ENCODE data around the gene ARF6.
"Not testable (repeated sequence)": the region's sequence is repeated elsewhere in the genome, so short reads cannot be mapped to it uniquely, and the experiment has no call there.

The ARF6 gene

DNA sequence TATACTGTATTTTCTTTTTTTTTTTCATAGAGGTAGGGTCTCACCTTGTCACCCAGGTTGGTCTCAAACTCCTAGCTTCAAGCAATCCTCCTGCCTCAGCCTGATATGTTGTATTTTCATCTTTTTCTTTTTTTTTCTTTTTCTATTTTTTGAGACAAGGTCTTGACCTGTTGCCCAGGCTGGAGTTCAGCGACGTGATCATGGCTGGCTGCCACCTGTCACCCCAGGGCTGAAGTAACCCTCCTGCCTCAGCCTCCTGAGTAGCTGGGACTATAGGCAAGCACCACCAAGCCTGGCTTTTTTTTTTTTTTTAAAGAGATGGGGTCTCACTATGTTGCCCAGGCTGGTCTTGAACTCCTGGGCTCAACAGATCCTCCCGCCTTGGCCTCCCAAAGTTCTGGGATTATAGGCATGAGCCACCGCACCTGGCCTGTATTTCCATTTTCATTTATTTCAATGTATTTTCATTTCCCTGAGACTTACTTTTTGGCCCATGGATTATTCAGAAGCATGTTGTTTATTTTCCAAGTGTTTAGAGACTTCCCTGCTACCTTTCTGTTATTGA is 16.2 kb upstream of the ARF6 start:
- DNase-seq (ENCODE audit: low spot score), result no peak

DNA sequence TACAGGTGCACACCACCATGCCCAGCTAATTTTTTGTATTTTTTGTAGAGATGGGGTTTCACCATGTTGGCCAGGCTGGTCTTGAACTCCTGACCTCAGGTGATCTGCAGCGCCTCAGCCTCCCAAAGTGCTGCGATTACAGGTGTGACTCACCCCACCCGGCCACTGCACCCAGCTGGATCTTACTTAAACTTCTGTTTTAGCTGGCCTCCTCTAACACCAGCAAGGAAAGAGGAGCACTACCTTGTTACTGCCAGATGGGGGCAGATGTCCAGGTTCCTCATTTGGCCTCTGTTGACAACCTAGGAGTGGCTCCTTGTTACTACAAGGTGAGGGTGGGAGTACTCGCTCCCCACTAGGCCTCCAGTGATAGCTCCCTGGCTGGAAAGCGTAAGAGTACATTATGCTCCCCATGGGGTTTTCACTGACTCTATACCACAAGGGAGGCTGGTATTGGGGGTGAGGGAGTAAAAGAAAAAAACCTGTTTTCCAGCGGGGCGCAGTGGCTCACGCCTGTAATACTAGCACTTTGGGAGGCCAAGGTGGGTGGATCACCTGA is 13.2 kb upstream of the ARF6 start:
- DNase-seq (ENCODE audit: low spot score), result peak; percentile 39

DNA sequence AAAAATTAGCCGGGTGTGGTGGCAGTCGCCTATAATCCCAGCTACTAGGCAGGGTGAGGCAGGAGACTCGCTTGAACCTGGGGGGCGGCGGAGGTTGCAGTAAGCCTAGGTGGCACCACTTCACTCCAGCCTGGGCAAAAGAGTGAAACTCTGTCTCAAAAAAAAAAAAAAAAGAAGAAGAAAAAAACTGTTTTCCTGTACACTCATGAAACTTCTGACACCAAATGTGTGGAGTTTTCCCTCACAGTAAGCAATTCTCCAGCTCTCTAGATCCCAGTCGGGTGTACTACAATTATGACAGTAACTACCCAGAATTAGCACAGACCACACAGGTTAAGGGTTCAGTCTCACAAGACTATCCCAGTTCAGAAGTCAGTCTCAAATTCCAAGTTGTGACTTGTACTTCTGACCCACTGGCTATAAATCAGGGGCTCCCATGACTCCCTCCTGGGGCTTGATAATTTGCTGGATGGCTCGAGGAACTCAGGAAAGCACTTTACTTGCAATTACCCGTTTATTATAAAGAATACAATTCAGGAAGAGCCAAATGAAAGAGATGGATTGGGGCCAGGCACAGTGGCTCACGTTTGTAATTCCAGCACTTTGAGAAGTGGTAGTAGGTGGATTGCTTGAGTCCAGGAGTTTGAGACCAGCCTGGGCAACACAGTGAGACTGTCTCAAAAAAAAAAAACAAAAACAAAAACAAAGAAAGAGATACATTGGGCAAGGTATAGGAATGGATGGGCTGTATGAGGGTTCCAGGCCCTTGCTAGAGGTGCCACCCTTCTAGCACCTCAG is 12.4 kb upstream of the ARF6 start:
- no peak for DNase-seq (ENCODE audit: low spot score)

DNA sequence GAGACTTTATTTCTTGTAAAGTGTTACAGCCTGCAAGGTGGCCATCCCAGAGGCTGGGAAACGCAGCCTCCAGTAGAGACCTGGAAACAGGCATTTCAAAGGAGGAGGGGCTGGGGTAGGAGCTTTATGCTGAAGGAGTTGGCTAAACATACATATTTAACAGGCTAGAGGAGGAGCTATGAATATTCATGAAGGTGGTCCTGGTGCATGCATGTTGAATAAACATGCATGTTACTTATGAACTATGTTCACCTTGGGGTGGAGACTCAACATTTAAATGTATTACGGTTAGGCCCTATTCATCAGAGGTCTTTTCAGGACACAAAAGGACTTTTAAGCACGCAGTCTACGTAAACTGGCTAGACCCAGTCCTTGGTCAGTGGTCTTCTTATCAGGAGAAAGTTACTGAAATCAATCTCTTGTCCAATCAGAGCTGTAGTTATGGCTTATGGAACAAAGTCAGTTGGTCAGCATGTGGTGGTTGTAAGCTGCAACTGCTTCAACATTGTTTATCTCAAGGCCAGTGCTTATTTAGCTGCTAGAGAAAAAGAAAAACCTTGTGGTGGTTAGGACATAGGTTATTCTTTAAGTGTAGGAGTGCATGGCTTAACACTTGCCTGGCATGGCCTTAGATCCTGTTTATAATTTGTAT is 11.4 kb upstream of the ARF6 start:
- no peak for DNase-seq (ENCODE audit: low spot score)

DNA sequence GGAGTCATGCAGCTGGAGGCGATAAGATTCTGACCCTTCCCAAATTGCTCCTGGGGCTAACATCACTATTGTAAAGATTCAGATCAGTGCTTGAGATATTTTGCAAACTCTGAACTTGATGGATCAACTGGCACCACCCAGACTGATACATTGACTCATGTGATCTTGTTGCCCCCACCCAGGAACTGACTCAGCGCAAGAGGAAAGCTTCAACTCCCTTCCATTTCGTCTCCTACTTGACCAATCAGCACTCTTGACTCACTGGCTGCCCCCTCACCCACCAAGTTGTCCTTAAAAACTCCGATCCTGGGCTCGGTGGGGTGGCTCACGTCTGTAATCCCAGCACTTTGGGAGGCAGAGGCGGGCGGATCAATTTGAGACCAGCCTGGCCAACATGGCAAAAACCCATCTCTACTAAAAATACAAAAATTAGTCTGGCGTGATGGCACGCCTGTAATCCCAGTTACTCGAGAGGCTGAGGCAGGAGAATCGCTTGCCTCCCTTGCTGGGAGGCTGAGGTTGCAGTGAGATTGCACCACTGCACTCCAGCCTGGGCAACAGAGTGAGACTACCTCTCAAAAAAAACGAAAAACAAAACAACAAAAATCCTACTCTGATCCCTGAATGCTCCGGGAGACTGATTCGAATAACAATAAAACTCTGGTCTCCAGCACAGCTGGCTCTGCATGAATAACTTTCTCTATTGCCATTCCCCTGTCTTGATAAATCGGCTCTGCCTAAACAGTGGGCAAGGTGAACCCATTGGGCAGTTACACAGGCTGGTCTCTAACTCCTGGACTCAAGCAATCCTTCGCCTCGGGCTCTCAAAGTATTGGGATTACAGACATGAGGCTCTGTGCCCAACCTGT is 9.8 kb upstream of the ARF6 start:
- no peak for DNase-seq (ENCODE audit: low spot score)

DNA sequence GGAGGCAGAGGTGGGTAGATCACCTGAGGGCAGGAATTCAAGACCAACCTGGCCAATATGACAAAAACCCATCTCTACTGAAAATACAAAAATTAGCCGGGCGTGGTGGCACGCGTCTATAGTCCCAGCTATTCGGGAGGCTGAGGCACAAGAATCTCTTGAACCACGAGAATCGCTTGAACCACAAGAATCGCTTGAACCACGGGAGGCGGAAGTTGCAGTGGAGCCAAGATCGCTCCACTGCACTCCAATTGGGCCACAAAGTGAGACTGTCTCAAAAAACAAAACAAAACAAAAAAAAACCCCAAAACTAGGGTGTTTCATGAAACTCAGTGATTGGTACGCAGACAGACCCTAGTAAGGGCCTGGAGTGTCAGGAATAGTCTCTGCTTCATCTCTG is 6.4 kb upstream of the ARF6 start:
- DNase-seq (ENCODE audit: low spot score), result no peak

DNA sequence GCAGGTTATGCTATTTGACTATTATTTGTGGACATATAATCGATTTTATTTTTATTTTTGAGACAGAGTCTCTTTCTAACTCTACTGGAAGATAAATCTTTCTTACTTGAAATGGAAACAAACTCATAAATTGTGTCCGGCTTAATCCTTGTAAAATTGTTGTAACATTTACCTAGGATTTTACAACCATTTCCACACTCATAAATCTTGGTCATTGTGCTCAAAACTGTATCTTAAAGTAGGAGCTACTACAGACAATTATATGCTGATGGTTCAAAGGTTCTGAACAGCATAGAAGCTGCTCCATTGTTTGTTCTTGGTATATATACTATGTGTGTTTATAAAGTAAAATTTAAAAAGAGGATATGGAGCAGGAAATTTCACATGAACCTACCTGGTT is 4.6 kb upstream of the ARF6 start:
- DNase-seq (ENCODE audit: low spot score), result no peak

DNA sequence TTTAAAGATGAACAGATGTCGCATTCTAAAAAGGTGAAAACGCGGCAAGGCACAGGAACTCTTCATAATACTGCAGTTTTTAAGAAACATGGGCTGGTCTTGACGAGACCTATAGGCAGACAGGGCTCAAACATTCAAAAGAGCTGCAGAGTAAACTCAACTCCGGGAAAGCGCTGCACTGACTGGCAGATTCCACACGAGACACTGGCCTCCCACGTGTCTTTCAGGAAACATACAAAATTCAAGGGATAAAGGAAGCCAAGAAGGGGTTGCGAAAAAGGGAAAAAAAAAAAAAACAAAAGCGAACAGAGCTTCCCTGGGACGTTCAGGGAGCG is 614 bp upstream of the ARF6 start:
- peak; percentile 77 for DNase-seq (ENCODE audit: low spot score)

DNA sequence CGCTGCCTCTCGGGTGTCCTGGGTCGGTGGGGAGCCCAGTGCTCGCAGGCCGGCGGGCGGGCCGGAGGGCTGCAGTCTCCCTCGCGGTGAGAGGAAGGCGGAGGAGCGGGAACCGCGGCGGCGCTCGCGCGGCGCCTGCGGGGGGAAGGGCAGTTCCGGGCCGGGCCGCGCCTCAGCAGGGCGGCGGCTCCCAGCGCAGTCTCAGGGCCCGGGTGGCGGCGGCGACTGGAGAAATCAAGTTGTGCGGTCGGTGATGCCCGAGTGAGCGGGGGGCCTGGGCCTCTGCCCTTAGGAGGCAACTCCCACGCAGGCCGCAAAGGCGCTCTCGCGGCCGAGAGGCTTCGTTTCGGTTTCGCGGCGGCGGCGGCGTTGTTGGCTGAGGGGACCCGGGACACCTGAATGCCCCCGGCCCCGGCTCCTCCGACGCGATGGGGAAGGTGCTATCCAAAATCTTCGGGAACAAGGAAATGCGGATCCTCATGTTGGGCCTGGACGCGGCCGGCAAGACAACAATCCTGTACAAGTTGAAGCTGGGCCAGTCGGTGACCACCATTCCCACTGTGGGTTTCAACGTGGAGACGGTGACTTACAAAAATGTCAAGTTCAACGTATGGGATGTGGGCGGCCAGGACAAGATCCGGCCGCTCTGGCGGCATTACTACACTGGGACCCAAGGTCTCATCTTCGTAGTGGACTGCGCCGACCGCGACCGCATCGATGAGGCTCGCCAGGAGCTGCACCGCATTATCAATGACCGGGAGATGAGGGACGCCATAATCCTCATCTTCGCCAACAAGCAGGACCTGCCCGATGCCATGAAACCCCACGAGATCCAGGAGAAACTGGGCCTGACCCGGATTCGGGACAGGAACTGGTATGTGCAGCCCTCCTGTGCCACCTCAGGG is 679 bp downstream of the ARF6 start:
- DNase-seq (ENCODE audit: low spot score), result peak; percentile 82

DNA sequence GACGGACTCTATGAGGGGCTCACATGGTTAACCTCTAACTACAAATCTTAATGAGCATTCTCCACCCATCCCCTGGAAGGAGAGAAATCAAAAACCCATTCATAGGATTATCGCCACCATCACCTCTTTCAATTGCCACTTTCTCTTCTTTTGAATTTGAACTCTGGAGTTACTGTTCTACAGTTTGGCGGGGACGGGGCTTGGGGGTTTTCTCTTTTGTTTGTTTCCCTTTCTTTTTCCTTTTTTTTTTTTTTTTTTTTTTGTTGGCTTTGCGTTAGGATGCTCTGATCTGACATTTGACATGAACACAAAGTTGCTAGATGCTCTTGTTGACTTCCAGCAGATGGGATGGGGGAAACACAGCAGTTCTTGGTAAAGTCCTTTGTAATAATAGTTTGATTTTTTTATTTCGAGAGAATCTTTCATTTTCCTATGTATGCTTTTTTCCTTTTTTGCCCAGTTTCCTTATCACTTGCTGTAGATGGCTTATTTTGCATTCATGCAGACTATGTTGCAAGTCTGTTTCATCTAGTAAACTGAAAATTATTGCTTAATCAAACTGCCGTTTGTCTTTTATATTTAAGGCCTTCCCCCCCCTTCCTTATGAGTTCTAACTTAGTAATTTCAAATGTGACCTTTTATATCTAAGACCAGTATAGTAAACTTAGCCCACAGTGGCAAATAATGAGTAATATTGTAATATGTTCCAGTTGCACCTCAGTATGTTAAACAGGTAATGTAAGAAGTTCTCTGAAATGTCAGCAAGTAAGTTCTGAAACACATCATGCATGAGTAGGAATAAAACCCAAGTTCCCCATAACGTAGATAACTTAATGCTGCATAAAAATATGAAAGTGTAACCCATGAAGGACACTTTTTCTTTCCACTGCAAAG is 1.6 kb downstream of the ARF6 start:
- DNase-seq (ENCODE audit: low spot score), result not testable (repeated sequence)

DNA sequence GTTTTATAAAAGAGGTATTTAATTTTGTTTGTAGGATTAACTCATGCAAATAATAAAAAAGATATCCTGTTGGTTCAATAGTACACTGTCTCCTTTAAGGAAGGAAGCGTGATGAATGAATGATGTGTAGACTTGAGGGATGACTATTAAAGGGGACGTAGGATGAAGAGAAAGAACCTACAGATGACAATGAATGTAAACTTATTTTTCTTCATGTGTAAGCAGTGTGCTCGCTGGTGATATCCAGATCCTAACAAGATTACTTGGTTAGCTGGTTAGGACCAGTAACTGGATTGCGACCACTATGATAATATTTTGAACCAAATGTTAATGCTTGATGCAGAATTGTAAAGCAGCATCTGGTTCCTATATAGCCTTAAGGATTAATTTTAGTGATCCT is 2.6 kb downstream of the ARF6 start:
- no peak for DNase-seq (ENCODE audit: low spot score)

DNA sequence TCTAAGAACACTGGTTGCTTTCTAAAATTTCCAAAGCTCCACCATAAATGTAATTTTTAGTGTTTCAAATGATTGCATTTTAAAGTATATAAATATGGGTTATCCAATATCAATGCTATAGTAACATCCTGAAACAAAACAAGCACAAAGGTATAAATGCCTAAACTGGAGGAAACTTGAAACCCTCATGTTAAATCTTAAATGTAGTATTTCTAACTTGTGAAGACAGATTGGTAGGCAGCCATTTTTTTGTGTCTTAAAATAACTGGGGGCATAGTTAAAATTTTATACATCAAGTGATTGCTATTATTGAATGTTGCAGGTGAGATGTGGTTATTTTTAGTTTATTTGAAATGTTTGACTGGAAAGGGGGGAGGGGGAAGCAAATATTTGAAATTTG is 3.4 kb downstream of the ARF6 start:
- DNase-seq (ENCODE audit: low spot score), result not testable (repeated sequence)

DNA sequence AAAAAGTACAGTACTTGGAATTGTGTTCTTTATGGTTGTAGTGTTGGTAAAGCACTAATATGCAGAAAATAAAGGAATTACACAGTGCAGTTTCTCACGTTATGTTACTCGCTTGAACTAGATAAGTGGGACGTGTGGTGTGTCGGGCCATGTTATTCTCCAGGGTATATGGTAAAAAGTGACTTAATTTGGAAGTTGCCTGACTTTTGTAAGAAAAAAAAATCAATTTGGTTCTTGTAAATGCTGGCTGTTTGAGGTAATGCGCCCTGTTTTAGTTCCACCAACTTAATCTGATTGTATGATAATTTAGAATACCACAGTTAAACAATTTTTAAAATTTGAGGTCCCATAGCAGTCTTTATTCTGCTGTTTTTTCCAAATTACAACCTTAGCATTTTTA is 4.1 kb downstream of the ARF6 start:
- DNase-seq (ENCODE audit: low spot score), result no peak

DNA sequence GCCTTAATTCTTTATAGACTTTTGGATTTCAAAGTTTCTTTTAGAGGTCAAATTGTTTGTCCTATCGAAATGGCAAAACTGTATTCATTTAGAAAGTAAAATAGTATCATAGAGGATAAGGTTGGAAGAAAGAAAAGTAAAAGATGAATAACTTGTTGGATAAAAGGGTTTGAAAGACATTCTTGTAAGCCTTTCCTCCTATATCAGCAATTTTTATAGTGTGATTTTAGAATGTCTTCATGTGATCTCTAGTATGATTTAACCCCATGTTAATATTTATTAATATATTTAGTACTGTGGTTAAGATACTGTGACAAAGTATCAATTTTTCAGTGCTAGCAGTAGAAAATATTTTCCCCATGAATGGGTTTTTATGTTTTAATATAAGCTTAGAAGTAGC is 4.5 kb downstream of the ARF6 start:
- no peak for DNase-seq (ENCODE audit: low spot score)

DNA sequence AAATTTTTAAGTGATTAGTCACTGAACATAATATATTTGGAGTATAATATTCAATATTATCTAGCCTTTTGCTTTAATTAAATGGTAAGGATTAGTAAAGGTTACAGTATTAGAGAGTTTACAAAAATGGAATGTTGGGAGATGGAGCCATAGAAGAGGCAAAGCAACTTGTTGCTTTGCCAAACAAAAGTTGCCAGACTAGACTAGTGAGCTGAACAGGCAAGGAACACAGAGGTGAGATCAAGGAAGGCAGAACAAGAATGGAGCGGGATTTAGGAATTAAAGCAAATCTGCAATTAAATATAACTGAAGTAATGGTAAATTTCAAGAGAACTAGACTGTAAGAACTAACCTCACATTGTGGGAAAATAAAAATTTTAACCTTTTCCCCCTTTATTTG is 5.1 kb downstream of the ARF6 start:
- no peak for DNase-seq (ENCODE audit: low spot score)

DNA sequence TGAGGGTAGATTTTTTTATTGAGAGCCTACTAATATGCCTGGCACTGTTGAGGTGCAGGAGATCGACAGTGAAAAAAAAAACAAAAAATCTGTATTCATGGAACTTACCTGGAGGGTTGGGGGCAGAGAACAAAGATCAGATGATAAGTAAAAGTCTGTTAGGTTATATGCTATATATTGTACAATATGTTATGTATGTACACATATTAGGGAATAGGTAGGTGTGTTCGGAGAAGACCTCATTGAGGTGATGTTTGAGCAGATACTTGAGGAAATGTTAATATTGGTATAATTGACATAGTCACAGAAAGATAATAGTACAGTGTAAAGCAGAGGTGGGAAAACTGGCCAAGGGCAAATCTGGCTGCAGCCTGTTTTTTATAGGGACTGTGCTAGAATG is 5.6 kb downstream of the ARF6 start:
- no peak for DNase-seq (ENCODE audit: low spot score)

DNA sequence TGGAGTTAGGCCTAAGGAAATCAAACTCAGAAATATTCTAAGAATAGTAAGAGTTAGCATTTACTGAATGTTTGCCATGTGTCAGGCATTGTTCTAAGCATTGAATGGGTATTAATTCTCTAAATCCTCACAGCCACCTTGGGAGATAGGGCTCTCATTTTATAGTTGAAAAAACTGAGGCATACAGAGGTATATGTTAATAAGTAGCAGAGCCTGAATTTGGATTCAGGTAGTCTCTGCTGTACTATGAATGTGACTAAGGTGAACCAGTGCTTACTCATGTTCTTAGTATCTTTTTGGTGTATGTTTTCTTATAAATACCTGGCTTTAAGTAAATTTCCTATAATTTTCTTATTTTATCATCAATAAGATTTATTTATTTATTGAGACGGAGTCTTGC is 8.1 kb downstream of the ARF6 start:
- DNase-seq (ENCODE audit: low spot score), result no peak

DNA sequence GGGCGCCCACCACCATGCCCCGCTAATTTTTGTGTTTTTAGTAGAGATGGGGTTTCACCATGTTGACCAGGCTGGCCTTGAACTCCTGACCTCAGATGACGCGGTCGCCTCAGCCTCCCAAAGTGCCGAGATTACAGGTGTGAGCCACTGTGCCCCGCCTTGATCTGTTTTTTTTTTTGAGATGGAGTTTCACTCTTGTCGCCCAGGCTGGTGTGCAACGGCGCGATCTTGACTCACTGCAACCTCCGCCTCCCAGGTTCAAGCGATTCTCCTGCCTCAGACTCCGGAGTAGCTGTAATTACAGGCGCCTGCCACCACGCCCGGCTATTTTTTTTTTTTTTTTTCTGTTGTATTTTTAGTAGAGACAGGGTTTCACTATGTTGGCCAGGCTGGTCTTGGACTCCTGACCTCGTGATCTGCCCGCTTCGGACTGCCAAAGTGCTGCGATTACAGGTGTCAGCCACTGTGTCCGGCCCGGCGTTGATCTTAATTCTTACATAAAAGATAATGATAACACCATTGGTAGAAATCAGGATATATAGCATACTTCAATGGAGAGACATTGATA is 9.9 kb downstream of the ARF6 start:
- DNase-seq (ENCODE audit: low spot score), result not testable (repeated sequence)

DNA sequence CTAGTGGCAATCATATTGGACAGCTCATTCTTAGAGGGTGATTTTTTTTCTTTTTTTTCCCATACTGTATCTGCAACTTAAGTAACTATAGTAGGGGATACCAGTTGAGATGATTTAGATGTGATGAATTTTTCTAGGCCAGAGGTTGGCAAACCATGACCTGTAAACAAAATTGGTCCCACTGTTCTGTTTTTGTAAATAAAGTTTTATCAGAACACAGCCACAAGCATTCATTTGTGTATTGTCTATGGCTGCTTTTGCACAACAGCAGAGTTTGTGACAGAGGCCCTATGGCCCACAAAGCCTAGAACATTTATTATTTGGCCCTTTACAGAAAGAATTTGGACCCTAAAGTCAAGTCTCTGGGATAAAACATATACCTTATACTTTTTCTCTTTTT is 11.4 kb downstream of the ARF6 start:
- DNase-seq (ENCODE audit: low spot score), result no peak

DNA sequence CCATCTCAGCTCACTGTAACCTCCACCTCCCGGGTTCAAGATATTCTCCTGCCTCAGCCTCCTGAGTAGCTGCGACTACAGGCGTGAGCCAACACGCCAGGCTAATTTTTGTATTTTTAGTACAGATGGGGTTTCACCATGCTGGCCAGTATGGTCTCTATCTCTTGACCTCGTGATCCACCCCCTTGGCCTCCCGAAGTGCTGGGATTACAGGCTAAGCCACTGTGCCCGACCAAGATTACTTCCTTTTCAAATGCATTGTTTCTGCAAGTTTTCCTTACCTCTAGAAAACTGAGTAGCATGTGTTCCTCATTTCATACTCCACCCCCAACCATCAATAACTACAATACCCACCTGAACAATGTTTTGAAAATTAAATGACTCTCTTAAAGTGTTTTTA is 13.1 kb downstream of the ARF6 start:
- DNase-seq (ENCODE audit: low spot score), result no peak

Measured in AG20443 (cell line).